Neural progenitor cell (in vitro differentiated cells): ENCODE results near the gene RPL22. TPM values are rescaled to one million over a fixed set of nuclear protein-coding genes. Genes with fewer than 3 reads are reported as not detected.
"Not testable (repeated sequence)": the region's sequence is repeated elsewhere in the genome, so short reads cannot be mapped to it uniquely, and the experiment has no call there.

Experiments
- DNase-seq: peaks from one replicate; pipeline ENCODE4 v3.0.0-alpha.2; 2016; ENCODE audit warnings: low spot score
- H2AFZ ChIP-seq: fragments of 200-600 bp; sonication (generic); replicated peaks from 2 replicates; pipeline ENCODE4 v1.6.1; 2016; ENCODE audit warnings: antibody characterized with exemption
- H3F3A ChIP-seq: fragments of 200-600 bp; sonication (generic); 2 replicates; pipeline ENCODE4 v1.6.1; 2016; ENCODE audit warnings: antibody characterized with exemption, low read depth
- H3K27ac ChIP-seq: fragments of 200-600 bp; sonication (generic); 2 replicates; pipeline ENCODE4 v1.5.1; 2016; ENCODE audit warnings: mild to moderate bottlenecking
- H3K27me3 ChIP-seq: fragments of 200-600 bp; sonication (generic); 2 replicates; pipeline ENCODE4 v1.6.1; 2016; ENCODE audit warnings: mild to moderate bottlenecking, moderate library complexity
- H3K36me3 ChIP-seq: fragments of 200-600 bp; sonication (generic); 2 replicates; pipeline ENCODE4 v1.5.1; 2016
- H3K4me1 ChIP-seq: fragments of 200-600 bp; sonication (generic); 2 replicates; pipeline ENCODE4 v1.6.1; 2016; ENCODE audit warnings: mixed run types
- H3K4me2 ChIP-seq: fragments of 200-600 bp; sonication (generic); 2 replicates; pipeline ENCODE4 v1.6.1; 2016
- H3K4me3 ChIP-seq: fragments of 200-600 bp; sonication (generic); 2 replicates; pipeline ENCODE4 v1.5.1; 2016
- H3K79me2 ChIP-seq: fragments of 200-600 bp; sonication (generic); 2 replicates; pipeline ENCODE4 v1.6.1; 2016; ENCODE audit warnings: low read depth
- H3K9ac ChIP-seq: fragments of 200-600 bp; sonication (generic); 2 replicates; pipeline ENCODE4 v1.6.1; 2016
- H3K9me3 ChIP-seq: fragments of 200-600 bp; sonication (generic); 2 replicates; pipeline ENCODE4 v1.5.1; 2016; ENCODE audit warnings: low read depth
- H4K20me1 ChIP-seq: fragments of 200-600 bp; sonication (generic); 2 replicates; pipeline ENCODE4 v1.6.1; 2016; ENCODE audit warnings: low read depth
- H3K27ac Mint-ChIP-seq: 3 replicates; pipeline ENCODE4 v1.8.0; 2021; ENCODE audit warnings: mixed read lengths
- H3K27me3 Mint-ChIP-seq: 2 replicates; pipeline ENCODE4 v1.8.0; 2022; ENCODE audit warnings: low read depth, mild to moderate bottlenecking, inconsistent platforms, moderate library complexity, mixed read lengths; ENCODE audit not compliant: insufficient read depth
- H3K36me3 Mint-ChIP-seq: 3 replicates; pipeline ENCODE4 v1.8.0; 2021; ENCODE audit warnings: mixed read lengths
- H3K4me1 Mint-ChIP-seq: 3 replicates; pipeline ENCODE4 v1.8.0; 2021; ENCODE audit warnings: mixed read lengths
- H3K4me3 Mint-ChIP-seq: 3 replicates; pipeline ENCODE4 v1.8.0; 2021; ENCODE audit warnings: mild to moderate bottlenecking, moderate library complexity, mixed read lengths
- H3K9me3 Mint-ChIP-seq: 3 replicates; pipeline ENCODE4 v1.8.0; 2020; ENCODE audit warnings: mixed read lengths
- EZH2 ChIP-seq: fragments of 200-600 bp; sonication (generic); IDR thresholded peaks from 2 replicates; pipeline ENCODE4 v1.6.1; 2017; ENCODE audit warnings: antibody characterized with exemption, mild to moderate bottlenecking, moderate library complexity
- EZH2phosphoT487 ChIP-seq: fragments of 200-600 bp; sonication (generic); IDR thresholded peaks from 2 replicates; pipeline ENCODE4 v1.6.1; 2017; ENCODE audit warnings: antibody characterized with exemption
- total RNA-seq: library from RNA; depleted of rRNA; stranded (reverse); fragments of >200 nt; gene quantifications from 2 replicates; pipeline ENCODE4 v1.2.3, GENCODE V29; 2015; ENCODE audit warnings: low replicate concordance
- TF ChIP-seq, protein P1 (sequence below): fragments of 200-600 bp; sonication (generic); IDR thresholded peaks from 2 replicates; pipeline ENCODE4 v1.5.1; 2017; ENCODE audit warnings: antibody characterized with exemption, mild to moderate bottlenecking

RPL22 gene
- total RNA-seq, 1 donor from 2014 or later: 410 TPM

DNA sequence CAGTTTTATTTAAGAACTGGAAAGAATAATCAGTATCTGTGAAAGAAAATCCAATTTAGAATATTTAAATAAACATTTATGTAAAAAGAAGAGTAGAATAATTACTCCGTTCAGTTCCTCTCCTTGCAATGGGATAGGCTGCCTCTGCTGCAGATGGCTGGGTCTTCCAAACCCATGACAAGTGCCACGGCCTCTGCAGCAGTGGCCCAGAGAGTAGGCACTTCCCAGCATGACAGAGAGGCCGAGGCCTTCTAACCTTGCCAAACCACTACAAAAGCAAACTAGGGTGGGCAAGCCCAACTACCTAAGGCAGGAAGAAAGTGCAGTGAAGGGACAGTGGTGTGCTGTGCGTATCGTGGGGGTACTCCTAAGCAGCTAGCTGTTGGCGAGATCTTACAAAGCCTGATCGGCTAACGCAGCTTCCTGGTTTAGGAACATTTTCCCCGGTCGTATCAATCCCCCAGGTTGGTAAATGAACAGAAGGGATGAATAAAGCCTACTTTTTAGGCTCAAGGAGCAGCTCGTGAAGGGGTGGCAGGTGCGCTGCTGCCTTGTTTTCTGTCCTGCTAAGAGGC lies 21.9 kb upstream of the RPL22 start:
- TF ChIP-seq EZH2 (no peak), EZH2phosphoT487 (no peak)
- TF ChIP-seq, protein P1, sequence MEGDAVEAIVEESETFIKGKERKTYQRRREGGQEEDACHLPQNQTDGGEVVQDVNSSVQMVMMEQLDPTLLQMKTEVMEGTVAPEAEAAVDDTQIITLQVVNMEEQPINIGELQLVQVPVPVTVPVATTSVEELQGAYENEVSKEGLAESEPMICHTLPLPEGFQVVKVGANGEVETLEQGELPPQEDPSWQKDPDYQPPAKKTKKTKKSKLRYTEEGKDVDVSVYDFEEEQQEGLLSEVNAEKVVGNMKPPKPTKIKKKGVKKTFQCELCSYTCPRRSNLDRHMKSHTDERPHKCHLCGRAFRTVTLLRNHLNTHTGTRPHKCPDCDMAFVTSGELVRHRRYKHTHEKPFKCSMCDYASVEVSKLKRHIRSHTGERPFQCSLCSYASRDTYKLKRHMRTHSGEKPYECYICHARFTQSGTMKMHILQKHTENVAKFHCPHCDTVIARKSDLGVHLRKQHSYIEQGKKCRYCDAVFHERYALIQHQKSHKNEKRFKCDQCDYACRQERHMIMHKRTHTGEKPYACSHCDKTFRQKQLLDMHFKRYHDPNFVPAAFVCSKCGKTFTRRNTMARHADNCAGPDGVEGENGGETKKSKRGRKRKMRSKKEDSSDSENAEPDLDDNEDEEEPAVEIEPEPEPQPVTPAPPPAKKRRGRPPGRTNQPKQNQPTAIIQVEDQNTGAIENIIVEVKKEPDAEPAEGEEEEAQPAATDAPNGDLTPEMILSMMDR: no peak
- Histone ChIP-seq H3K9ac (peak overlapping the region; percentile 42), H3K27ac (no peak overlapping the region), H2AFZ (no peak overlapping the region), H3K4me2 (no peak overlapping the region), H3K4me3 (no peak overlapping the region), H3K9me3 (no peaks in the 10 kb centered on the region), H3K79me2 (peaks cover under 1% of the 10 kb centered on the region), H3K36me3 (no peaks in the 10 kb centered on the region), H3K4me1 (no peaks in the 10 kb centered on the region), H4K20me1 (peaks cover 26% of the 10 kb centered on the region), H3F3A (peaks cover 21% of the 10 kb centered on the region), H3K27me3 (no peaks in the 10 kb centered on the region)
- peaks cover 21% of the 10 kb centered on the region for H3K4me1 Mint-ChIP-seq
- no peak for DNase-seq
- H3K36me3 Mint-ChIP-seq: peaks cover 25% of the 10 kb centered on the region
- no peak overlapping the region for H3K4me3 Mint-ChIP-seq
- H3K9me3 Mint-ChIP-seq: no peaks in the 10 kb centered on the region
- peaks cover 5% of the 10 kb centered on the region for H3K27me3 Mint-ChIP-seq
- H3K27ac Mint-ChIP-seq: no peak overlapping the region

DNA sequence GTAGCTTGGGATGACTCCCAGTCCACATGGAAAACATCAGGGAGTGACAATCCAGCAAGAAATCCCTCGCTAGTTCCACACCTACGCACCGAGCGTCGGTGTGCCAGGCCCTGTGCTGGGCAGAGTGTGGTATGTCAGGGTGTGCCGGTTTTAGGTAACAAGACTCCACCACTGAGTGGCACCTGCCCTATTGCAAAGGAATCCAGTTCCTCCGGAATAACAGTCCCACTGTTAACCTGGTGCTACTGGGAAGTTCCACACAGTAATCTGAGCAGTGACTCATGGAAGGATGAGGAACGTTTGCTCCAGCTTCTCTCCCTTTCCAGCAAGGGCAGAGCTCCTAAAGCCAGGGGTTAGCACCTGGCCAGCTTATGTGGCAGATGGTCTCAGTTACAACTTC lies 20.8 kb upstream of the RPL22 start:
- H3K9ac ChIP-seq: no peak overlapping the region
- H3K4me3 Mint-ChIP-seq: no peak overlapping the region
- H3K4me3 ChIP-seq: no peak overlapping the region
- H3K36me3 Mint-ChIP-seq: peaks cover 18% of the 10 kb centered on the region
- peaks cover 21% of the 10 kb centered on the region for H3F3A ChIP-seq
- no peaks in the 10 kb centered on the region for H3K4me1 ChIP-seq
- H3K36me3 ChIP-seq: no peaks in the 10 kb centered on the region
- peak overlapping the region; percentile 41 for H3K27ac ChIP-seq
- no peak overlapping the region for H3K4me2 ChIP-seq
- DNase-seq: no peak
- no peaks in the 10 kb centered on the region for H3K79me2 ChIP-seq
- peaks cover 13% of the 10 kb centered on the region for H3K4me1 Mint-ChIP-seq
- H3K27ac Mint-ChIP-seq: no peak overlapping the region
- peaks cover 7% of the 10 kb centered on the region for H3K27me3 Mint-ChIP-seq
- no peaks in the 10 kb centered on the region for H3K27me3 ChIP-seq
- H3K9me3 ChIP-seq: no peaks in the 10 kb centered on the region
- peaks cover 18% of the 10 kb centered on the region for H4K20me1 ChIP-seq
- no peak overlapping the region for H2AFZ ChIP-seq
- TF ChIP-seq EZH2: no peak
- TF ChIP-seq, protein P1: no peak
- TF ChIP-seq EZH2phosphoT487: no peak
- H3K9me3 Mint-ChIP-seq: no peaks in the 10 kb centered on the region

DNA sequence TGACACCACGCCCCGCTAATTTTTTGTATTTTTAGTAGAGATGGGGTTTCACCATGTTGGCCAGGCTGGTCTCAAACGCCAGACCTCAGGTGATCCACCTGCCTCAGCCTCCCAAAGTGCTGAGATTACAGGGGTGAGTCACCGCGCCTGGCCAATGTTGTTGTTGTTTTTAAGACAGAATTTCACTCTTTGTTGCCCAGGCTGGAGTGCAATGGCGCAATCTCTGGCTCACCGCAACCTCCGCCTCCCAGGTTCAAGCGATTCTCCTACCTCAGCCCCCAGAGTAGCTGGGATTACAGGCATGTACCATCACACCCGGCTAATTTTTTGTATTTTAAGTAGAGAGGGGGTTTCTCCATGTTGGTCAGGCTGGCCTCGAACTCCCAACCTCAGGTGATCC lies 20.2 kb upstream of the RPL22 start:
- H4K20me1 ChIP-seq: peaks cover 15% of the 10 kb centered on the region
- not testable (repeated sequence) for H3K9me3 ChIP-seq, H3K79me2 ChIP-seq, H3K36me3 ChIP-seq, H3K4me3 ChIP-seq, DNase-seq, H3K9ac ChIP-seq, H3K9me3 Mint-ChIP-seq, H3K4me1 Mint-ChIP-seq, H3K27ac Mint-ChIP-seq, H3K27ac ChIP-seq, H3K4me3 Mint-ChIP-seq, H2AFZ ChIP-seq, H3K27me3 ChIP-seq, H3K4me1 ChIP-seq, H3K4me2 ChIP-seq
- peaks cover 10% of the 10 kb centered on the region for H3K27me3 Mint-ChIP-seq
- peaks cover 19% of the 10 kb centered on the region for H3F3A ChIP-seq
- peaks cover 16% of the 10 kb centered on the region for H3K36me3 Mint-ChIP-seq

GRCh38 chr1:6218375-6219164 lies 19.2 kb upstream of the RPL22 start:
- H2AFZ ChIP-seq: no peak overlapping the region
- H4K20me1 ChIP-seq: peaks cover 10% of the 10 kb centered on the region
- no peaks in the 10 kb centered on the region for H3K4me1 Mint-ChIP-seq
- H3K4me3 Mint-ChIP-seq: no peak overlapping the region
- peaks cover 15% of the 10 kb centered on the region for H3K27me3 Mint-ChIP-seq
- no peak overlapping the region for H3K4me3 ChIP-seq
- H3F3A ChIP-seq: peaks cover 12% of the 10 kb centered on the region
- H3K36me3 ChIP-seq: no peaks in the 10 kb centered on the region
- no peaks in the 10 kb centered on the region for H3K9me3 Mint-ChIP-seq
- H3K4me1 ChIP-seq: no peaks in the 10 kb centered on the region
- TF ChIP-seq, protein P1: no peak
- TF ChIP-seq EZH2phosphoT487: no peak
- TF ChIP-seq EZH2: no peak
- H3K9me3 ChIP-seq: no peaks in the 10 kb centered on the region
- H3K79me2 ChIP-seq: no peaks in the 10 kb centered on the region
- no peak overlapping the region for H3K27ac ChIP-seq
- H3K27me3 ChIP-seq: no peaks in the 10 kb centered on the region
- H3K27ac Mint-ChIP-seq: peak overlapping the region; percentile 80
- no peak overlapping the region for H3K9ac ChIP-seq
- H3K36me3 Mint-ChIP-seq: peaks cover 7% of the 10 kb centered on the region
- DNase-seq: no peak
- H3K4me2 ChIP-seq: no peak overlapping the region
